Stimulated activated CD4-positive, alpha-beta T cell treated with anti-CD3 and anti-CD28 coated beads, TNF-alpha, amount 100 ng/mL, for 24 hours (primary cell): ENCODE results near the gene RGS6.

Source experiments
- DNase-seq, 3 experiments: peaks; one replicate each; pipeline ENCODE4 v3.0.0-alpha.2; 2020; ENCODE audit warnings: low read depth in 3 of 3

Gene RGS6

DNA sequence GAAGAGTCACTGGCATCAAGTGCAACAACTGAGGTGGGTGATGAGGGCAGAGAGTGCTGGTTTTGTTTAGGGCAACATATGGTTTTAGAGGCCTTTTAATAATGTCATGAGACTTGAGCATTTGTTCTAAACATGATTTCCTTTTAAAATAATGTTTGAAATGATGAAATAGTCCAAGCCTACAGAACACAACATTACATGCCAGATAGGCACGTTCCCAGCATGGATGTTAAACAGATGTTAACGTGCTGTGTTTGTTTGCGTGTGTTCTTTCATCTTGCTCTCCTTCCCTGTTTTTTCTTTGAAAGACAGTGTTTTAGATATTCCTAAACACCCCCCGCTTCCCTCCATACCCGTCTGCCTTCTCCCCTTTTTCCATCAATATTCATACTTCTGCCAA lies 82.3 kb downstream of the RGS6 start:
- no peak for DNase-seq

DNA sequence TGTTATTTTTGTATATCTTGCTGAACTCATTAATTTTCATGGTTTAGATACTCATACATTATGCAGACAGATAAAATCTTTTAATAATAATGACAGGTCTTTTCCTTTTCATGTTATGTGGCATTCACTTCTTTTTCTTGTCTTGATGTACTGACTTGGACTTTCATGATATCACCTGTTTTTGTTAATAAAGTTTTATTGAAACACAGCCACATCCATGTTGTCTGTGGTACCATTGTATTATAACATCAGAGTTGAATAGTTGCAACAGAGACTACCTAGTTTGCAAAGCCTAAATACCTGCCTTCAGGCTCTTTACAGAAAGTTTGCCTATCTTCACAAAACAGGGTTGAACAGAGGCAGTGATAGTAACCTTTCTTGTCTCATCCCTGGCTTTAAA lies 85.1 kb downstream of the RGS6 start:
- DNase-seq = no peak

DNA sequence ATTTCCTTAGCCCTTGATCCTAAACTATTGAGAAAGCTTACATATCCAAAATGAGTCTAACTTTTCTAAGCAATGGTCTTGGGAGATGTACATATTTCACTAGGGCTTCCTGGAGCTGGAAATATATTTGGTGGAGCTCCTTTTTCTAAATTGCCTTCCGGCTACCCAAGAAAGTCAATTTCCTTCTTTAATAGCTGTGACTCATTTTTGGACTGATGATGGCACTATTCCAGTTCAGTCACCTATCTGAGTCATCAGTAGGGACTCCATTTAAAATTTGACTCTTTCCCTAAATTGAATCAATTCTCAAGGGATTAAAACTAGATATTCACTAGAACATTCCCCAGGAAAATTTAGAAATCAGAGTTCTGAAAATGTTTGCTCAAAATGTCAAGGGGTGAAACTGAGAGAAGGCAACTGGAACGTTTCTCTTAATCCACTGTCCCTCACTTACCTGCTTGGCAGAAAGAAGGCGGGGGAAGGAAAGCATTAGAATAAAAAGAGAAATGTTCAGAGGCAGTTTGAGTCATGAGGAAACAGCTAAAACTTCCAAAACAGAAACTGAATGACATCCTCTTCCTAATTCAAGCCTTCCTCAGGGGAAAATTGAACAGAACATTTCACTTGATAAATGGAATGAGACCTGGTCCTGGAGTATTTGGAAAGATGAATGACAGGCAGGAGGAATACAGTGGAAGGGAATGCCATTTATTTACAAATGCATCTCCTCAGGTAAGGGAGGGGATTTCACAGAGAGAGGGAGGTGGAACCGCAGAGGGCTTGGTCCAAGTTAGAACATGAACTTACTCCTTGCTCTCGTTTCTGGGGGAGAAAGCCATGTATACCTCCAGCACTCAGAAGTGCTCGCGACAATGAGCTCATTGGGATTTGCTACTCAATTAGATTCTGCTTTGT lies 91.2 kb downstream of the RGS6 start:
- DNase-seq = no peak

DNA sequence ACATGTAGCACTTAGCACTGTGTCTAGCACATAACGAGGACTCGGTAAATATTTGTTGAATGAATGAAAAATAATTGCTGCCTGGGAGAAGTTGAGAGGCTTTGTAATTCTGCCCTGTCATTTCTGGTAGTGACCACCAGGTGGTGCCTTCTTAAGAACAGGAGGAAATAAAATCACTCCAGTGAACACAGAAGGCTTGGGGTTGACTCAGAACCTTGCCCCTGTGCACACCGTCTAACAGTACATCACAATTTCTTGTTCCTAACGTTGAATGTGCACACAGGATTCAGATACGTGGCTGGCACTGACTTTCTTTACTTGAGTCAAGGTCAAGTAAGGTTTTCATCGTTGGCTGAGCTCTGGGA lies 91.8 kb downstream of the RGS6 start:
- peak; percentile 1 to 29 (median 2) for DNase-seq

DNA sequence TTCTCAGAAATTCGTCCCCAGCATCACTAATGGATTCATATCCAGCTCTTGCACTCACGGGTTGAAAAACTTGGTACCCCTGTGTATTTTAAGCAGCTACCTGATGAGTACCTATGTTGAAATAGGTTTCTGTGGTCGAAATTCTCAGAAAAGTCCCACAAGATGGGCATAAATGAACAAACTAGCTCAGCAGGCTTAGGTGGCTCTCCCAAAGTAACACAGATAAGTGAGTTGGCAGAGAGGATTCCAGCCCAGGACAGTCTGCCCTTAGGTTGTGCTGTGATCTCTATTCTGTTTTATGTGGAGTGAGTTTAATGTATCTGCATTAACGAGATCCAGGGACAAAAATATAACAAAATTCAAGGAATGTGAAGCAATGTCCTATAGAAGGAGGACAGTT lies 92.3 kb downstream of the RGS6 start:
- DNase-seq = no peak

DNA sequence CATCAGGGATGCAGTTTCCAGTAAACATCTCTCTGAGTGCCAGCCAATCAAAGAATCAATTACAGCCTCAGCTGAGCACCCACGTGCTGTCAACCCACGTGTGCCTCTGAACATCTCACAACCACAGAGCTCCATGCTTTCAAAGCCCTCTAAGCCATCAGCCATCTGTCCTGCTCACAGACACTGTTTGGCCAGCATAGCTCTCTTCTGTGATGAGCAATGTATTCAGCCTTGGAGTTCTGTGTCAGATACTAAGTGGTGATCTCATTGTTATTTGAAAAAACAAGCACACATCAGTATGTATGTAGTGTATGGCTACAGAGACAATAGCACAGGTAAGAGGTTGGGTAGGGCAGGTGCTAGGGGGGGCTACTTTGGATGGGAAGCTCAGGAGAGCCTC lies 94.3 kb downstream of the RGS6 start:
- DNase-seq = no peak

DNA sequence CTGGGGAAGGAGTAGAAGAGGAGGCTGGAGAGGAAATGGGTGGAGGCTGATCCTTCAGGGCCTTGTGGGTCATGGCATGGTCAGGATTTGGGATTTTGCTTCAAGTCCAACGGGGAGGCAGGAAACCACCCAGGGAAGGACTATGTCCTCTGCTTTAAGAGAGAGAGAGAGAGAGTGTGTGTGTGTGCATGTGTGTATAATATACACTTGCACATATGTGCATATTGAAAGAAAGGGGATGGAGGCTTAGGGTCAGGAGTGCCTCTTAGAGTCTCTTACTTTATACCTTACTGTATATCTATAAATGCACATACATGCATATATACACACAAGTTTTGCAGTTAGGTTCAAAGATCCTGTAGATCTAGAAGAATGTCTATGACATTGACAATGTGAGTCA lies 94.8 kb downstream of the RGS6 start:
- DNase-seq = no peak

DNA sequence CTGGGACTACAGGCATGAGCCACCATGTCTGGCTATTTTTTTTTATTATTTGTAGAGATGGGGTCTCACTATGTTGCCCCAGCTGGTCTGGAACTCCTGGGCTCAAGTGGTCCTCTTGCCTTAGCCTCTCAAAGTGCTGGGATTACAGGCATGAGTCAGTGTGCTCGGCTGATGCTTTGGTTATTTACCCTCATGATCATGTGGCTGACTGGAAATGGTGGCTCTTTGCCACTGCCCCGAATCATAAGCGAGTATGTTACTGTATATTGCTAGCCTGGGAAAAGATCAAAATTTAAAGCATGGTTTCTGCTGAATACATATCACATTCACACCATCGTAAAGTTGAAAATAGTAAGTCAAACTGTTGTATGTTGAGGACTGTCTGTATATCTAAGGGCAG lies 101.1 kb downstream of the RGS6 start:
- DNase-seq = no peak

DNA sequence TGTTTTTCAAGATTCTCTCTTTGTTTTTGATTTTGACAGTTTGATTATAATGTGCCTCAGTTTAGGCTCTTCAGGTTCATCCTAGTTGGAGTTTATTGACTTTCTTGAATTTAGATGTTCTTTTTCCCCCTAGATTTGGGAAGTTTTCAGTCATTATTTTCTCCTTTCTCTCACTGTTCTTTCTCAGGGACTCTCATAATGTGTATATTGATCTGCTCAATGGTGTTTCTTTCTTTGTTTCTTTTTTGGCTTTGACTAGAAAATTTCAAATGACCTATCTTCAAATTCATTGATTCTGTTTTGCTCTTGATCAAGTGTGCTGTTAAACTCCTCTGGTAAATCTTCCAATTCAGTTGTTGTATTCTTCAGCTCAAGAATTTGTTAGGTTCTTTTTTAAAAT lies 108.3 kb downstream of the RGS6 start:
- no peak for DNase-seq

DNA sequence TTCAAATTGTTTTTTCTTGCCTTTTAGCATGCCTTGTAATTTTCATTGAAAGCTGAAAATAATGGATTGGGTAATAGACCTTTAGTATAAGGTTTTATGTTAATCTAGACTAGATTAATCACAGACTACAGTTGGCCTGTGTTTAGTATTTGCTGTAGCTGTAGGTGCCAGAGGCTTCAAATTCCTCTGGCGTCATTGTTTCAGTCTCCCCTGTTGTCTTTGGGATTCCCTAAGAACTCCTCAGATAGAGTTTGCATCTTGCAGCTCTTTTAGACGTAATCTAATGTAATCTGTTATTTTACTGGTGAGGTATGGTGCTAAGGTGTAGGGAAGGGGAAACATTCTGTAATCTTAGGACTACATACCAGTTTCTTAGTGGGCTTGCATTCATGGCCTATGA lies 113.0 kb downstream of the RGS6 start:
- DNase-seq = no peak

DNA sequence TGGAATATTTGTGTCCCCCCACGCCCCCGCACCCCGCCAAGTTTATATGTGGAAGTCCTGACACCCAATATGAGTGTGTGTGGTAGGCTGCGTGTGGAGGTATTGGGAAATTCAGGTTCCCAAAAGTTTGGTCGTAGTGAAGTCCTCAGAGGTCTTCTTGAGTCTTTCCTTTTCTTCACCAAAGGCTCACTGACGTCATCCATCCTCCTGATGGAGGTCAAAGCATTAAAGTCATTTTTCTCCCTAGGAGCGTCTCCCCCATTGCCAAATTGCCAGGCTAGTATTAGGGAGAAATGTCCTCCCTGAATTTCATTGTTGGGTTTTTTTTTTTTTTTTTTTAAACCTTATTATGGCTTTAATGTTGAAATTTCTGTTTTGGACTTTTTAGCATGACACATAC lies 113.7 kb downstream of the RGS6 start:
- no peak for DNase-seq

DNA sequence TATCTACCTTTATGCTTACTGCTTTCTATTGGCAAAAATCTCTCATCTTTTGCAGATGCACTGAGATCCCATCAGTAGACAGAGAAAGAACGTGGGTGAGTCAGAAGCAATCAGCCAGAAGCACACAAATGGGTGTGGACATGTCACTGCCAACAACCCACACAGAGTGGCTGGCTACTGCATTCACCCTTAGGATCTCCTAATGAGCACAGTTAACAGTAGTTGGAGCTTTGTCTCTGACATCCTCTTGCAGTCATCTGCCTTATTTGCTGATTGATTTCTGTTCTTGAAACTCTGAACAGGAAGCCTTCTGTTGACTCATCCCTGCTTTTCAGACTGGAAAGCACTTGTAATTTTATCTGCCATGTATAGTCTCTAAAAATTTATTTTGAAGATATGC lies 117.2 kb downstream of the RGS6 start:
- DNase-seq = peak; percentile 1 to 17 (median 3)

DNA sequence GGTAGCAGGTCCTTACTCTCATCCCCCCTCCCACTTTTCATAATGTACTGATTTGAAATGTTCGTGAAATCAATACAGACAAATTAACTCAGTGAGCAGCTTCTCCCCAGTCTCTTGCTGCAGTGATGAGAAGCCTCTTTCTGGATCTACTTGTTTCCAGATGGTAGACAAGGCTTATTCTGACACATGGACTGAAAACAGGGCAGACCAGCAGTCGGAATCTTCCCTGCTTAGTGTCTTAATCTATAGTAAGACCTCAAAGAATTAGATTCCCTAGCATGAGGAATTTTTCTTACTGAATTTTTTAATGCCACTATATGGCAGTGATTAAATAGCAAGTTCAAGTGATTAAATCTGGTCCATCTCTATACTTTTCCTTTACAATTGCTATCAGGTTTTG lies 120.1 kb downstream of the RGS6 start:
- no peak for DNase-seq

DNA sequence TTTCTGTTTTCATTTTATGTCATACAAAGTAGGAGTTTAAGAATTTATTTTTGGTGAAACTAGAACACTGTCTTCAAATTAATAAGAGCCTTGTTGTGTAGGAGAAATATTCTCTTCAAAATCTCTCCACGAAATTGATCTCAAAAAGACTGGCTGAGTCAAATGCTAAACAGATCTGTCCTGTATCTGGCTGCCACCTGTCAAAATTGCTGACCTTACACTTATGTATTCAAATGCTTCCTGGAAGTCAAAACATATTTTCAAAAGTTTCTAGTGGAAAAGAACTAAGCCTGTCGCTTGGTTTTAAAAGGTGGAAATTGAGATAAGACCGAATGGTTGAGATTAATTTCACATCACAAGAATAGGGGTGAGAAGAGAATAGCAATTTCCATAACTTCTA lies 121.4 kb downstream of the RGS6 start:
- DNase-seq = no peak

DNA sequence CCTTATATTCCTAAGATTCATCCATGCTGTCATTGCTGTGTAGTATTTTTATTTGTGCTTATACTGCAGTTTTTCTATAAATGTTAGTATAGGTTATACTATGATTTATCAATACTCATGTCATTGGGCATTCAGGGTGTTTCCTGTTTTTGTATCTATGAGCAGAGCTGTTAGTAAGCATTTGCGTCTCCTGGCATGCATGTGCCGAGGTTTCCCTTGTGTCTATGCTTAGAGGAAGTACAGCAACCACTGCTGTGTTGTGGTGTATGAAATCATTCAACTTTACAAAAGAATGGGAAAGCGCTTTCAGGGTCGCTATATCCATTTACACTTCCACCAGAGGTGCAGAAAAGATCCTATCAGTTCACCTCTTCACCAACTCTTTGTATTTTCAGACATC lies 122.7 kb downstream of the RGS6 start:
- no peak for DNase-seq

DNA sequence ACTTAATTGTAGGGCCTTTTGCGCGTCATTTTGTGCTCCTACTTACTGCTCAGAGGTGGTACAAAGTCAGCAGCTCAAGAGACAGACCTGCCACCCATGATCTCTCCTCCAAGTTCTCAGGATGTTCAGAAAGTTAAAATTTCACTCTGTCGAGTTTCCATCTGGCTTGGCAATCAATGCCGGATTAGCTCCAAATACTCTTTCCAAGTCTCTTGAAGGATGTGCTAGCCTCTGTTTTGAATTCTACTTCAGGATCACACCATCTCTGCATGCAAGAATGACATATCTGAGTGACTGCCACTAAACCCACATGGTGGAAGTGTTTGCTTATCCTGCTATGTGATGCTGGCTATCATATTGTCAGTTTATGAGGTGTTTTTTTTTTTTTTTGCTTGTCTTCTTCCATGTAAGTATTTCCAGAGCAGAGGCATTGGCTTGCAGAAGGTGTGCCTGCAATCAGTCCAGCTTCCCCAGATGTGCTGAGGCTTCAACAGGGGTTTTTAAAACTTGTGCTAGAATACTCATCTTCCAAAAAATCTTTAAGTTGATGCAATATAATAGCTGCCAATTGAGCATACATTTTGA lies 125.6 kb downstream of the RGS6 start:
- DNase-seq = no peak

DNA sequence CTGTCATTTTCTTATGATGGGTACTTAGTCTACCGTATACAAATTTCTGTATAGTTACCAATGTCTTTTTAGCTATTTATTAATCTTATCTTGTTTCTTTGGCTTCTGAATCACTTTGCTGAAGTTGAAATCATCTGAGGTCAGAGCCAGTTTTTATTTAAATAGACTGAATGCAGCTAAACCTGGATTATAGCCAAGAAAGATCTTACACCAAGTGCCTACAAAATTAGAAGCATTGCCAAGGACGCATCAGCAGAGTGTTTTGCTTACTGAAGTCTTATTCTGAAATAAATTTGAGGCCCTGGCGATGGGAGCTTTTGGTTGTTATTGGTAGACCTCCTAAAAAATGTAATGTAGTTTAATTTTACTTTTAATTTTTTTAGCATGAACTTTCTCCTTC lies 128.2 kb downstream of the RGS6 start:
- no peak for DNase-seq

DNA sequence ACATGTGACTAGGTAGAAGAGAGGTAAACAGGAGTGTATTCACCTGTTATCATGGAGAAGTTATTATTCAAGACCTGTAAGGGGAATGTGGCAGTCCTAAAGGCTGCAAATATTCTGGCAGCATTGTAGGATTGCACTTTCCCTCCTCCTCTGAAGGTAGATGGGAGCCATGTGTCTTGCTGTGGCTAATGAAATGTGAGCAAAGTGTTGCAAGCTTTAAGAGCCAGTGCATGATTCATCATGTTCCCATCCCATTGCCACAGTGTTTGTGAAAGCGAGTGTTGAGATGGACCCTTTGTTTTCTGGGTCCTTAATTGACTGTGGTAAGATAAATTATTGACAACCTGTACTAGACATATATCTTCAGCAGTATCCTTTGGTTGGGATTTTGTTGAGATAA lies 128.7 kb downstream of the RGS6 start:
- no peak for DNase-seq

DNA sequence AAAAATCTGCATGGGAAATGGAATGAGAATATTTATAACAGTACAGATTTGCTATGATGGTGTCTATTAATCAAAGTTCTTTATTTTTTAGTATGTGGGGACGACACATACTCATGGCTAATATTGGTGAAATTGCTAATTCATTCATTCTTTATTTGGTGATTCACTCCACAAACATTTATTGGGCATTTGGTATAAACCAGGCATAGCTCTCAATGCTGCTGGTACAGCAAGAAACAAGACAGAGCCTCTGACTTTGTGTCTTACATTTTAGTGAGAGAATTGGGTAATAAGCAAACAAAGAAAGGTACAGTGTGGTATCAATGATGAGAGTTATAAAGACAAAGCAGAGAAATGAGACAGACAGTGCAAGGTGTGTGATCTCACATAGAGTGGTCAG lies 129.5 kb downstream of the RGS6 start:
- no peak for DNase-seq

DNA sequence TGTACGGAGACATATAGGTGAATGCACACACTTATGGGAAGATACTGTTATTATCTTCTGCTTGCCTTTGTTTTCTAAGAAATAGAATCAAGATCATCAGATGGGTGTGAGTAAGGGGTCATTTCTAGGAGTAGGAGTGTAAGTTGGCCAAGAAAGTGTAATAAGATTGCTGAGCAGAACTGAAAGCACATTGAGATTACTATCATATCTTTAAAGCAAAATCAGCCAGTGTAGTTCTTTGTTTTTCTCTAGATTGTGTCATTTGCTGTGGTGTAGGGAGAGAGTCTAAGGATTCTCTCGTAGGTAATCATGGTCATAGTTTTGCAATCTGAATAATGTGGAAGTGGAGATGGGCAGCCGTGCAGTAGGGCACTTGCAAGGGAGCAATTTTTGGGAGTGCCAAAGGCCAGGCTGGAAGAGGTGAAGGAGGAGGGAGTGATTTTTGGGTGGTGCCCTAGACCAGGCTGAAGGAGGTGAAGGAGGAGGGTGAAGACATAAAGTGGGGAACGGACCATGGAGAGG lies 131.6 kb downstream of the RGS6 start:
- DNase-seq = no peak

DNA sequence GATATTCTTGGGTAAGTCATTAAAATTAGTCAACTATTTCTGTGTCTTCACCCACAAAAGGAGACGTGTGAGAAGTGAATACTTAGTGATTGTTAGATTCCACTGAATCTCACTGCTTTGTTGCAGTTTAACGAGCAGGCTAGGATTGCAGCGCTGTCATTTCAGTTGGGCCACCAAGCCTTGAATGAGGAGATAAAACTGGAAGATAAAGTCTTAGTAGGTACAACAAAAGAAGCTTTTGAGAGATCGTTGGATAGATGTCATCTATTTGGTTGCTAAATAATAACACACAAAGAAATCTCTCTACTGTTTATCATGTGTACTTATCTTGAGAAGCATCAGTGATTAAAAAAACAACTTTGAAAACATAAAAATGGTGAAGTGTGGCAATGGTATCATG lies 132.3 kb downstream of the RGS6 start:
- no peak for DNase-seq

DNA sequence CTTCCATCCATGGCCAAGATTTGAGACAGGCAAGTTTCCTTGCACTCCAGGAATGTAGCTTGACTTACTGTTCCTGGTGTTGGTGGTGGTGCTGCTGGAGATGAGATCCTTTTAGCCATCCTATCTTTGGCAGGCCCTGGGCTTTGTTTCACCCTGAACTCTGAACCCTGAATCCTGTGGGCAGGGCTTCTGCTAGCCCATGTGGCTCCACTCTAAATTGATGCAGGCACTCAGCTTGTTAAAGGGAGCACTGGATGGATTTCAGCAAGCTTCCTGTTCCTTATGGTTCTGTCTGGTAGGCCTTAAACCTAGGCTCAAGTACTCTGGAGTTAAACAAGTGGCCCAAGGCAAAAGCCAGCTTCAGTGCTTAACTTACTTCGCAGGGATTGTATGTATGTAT lies 138.2 kb downstream of the RGS6 start:
- DNase-seq = no peak

DNA sequence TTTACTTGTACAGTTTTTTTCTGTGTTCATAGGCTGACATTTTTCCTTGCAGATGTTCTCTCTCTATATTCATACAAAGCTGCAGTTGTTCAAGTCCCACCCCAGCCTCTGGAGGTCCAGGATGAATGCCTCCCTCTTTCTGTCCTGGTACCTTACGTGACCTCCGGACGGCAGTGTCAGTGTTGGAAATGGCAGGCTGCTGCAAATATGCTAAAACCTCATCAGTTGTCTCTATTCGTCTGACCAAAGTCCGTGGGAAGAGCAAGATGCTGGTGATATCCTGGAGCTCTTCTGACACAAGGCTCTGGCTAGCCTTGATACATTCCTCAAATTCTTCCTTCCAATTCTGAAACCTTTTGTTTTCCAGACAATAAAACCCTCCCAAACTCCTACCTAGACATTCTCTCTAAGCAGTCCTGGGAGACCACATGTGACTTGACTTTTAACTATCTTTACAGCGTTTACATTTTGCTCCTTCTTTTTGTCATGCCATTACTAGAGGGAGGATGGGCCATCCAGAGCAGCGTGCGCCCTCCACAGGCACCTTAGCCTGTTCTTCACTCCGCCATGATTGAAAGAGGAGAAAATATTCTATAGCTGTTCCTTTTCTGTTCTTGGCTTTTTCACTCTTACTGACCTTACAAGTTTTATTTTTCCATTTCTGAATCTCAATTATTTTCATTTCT lies 143.6 kb downstream of the RGS6 start:
- no peak for DNase-seq
